Muscle of leg (tissue), 11 donors: ENCODE data around the gene EHHADH. TPM values are rescaled to one million over a fixed set of nuclear protein-coding genes. Genes with fewer than 3 reads are reported as not detected.

Experiments
- DNase-seq: peaks from one replicate; pipeline ENCODE4 v3.0.0; 2013
- H3K27ac ChIP-seq: one replicate; pipeline ENCODE4 v1.5.1; 2013; ENCODE audit warnings: mild to moderate bottlenecking, low read length, control low read depth
- H3K27me3 ChIP-seq: one replicate; pipeline ENCODE4 v1.6.1; 2013; ENCODE audit warnings: low read length; ENCODE audit not compliant: control insufficient read depth, insufficient read depth
- H3K36me3 ChIP-seq: one replicate; pipeline ENCODE4 v1.6.1; 2013; ENCODE audit warnings: low read length; ENCODE audit not compliant: control insufficient read depth, insufficient read depth
- H3K4me1 ChIP-seq: one replicate; pipeline ENCODE4 v1.6.1; 2013; ENCODE audit warnings: low read length; ENCODE audit not compliant: control insufficient read depth, insufficient read depth
- H3K4me3 ChIP-seq: one replicate; pipeline ENCODE4 v1.5.1; 2013; ENCODE audit warnings: low read length, control low read depth
- H3K9me3 ChIP-seq: replicated peaks from 2 replicates; pipeline ENCODE4 v1.6.1; 2013; ENCODE audit warnings: low read depth, low read length; ENCODE audit not compliant: control insufficient read depth
- WGBS: methylation state at CpG from one replicate; pipeline ENCODE4 v1.1.5; 2013; ENCODE audit warnings: missing lambda C conversion rate; ENCODE audit not compliant: insufficient coverage; 5-methylcytosine and 5-hydroxymethylcytosine counted together
- polyA plus RNA-seq, 8 donors: library from polyadenylated mRNA; unstranded; fragments of 120-200 nt; gene quantifications; one replicate each; pipeline versions ENCODE4 v1.2.1 to v1.2.3, GENCODE V29; 2013; ENCODE audit warnings: inconsistent platforms in 1 of 8, low replicate concordance in 1 of 8; ENCODE audit not compliant: insufficient read length in 8 of 8, insufficient read depth in 1 of 8
- total RNA-seq: library from RNA; stranded (reverse); fragments of 120-200 nt; gene quantifications from one replicate; pipeline ENCODE4 v1.2.4, GENCODE V29; 2013

The EHHADH gene
- total and polyA plus RNA-seq, 9 donors, result 2.1 to 5.0 (median 2.8) TPM

DNA sequence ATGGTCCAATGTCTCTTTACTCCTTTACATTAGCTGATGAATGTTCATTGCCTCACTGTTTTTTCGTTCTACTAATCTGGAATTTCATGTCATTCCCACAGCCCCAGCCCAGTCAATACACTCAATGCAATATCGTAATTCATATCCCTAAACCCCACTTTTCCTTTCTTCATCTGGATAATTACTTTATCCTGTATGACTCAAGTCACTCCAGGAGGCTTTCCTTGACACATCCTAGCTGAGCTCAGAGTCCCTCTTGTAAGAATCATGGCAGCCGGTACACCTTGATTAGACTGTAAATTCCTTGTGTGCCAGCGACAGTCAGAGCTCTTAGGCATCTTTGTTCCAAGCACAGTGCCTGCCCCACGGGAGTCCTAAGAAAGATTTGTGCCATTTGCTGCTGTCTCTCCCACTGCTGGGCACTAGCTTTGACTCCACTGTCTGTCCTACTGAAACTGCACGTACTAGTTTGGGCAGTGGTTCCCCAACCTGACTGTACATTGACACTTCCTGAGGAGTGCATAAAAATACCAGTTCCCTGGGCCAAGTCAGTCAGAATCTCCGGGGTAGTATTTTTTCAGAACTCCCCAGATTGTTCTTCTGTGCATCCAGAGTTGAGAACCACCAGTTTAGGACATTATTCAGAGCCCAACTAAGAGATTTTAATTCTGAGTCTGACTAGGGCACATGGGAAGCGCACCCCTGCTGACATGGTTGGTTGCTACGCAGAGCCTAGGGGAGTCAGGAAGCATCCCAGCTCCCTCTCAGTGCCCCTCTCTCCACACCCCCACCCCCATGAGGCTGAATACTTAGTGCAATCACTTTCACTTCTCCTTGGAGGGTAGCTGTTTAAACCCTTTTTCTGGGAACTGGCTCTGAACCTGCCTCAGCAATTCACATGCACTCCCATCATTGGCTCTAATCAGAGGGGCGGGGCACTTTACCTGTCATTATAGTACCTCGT is 81.5 kb downstream of the EHHADH start:
- peak; percentile 30 for DNase-seq
- no peaks in the 10 kb centered on the region for H3K27me3 ChIP-seq
- H3K36me3 ChIP-seq, result no peaks in the 10 kb centered on the region
- H3K4me1 ChIP-seq, result peaks cover 8% of the 10 kb centered on the region
- no peak overlapping the region for H3K4me3 ChIP-seq
- WGBS, result 61% methylated on average over 9 of the region's 11 CpGs
- H3K9me3 ChIP-seq, result no peaks in the 10 kb centered on the region
- no peak overlapping the region for H3K27ac ChIP-seq

GRCh38 chr3:185164428-185165217 is 89.2 kb downstream of the EHHADH start:
- no peak for DNase-seq
- no peak overlapping the region for H3K27ac ChIP-seq
- H3K27me3 ChIP-seq, result no peaks in the 10 kb centered on the region
- H3K4me1 ChIP-seq, result no peaks in the 10 kb centered on the region
- H3K9me3 ChIP-seq, result no peaks in the 10 kb centered on the region
- no peak overlapping the region for H3K4me3 ChIP-seq
- no peaks in the 10 kb centered on the region for H3K36me3 ChIP-seq
- no CpG with 5 or more reads among the region's 6 CpGs for WGBS

DNA sequence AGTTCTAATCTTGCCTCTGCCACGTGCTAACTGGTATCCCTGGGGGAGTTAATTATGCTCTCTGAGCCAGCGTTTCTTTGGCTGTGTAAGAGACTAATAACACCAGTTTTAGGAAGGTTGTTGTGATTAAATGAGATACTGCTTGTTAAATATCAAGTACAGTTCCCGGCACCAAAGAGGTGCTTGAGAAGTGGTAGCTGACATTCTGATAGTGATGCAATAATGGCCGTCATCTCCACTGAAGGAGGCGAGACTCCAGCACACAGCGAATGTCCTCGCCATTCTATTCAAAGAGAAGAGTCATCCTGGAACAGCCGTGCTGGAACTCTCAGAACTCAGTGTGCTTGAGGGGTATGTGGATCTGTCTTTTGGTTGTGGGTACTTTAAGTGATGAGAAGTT is 91.2 kb downstream of the EHHADH start:
- WGBS, result 79% methylated on average over 8 of the region's 8 CpGs
- Histone ChIP-seq H3K9me3 (no peaks in the 10 kb centered on the region), H3K4me3 (no peak overlapping the region), H3K36me3 (no peaks in the 10 kb centered on the region), H3K27ac (no peak overlapping the region), H3K27me3 (peaks cover 1% of the 10 kb centered on the region), H3K4me1 (no peaks in the 10 kb centered on the region)
- DNase-seq, result no peak

GRCh38 chr3:185161761-185162160 is 92.1 kb downstream of the EHHADH start:
- Histone ChIP-seq H3K27me3 (peaks cover 5% of the 10 kb centered on the region), H3K4me3 (no peak overlapping the region), H3K27ac (no peak overlapping the region), H3K9me3 (no peaks in the 10 kb centered on the region), H3K4me1 (no peaks in the 10 kb centered on the region), H3K36me3 (no peaks in the 10 kb centered on the region)
- DNase-seq, result no peak
- WGBS, result 70% methylated on average over 3 of the region's 5 CpGs

DNA sequence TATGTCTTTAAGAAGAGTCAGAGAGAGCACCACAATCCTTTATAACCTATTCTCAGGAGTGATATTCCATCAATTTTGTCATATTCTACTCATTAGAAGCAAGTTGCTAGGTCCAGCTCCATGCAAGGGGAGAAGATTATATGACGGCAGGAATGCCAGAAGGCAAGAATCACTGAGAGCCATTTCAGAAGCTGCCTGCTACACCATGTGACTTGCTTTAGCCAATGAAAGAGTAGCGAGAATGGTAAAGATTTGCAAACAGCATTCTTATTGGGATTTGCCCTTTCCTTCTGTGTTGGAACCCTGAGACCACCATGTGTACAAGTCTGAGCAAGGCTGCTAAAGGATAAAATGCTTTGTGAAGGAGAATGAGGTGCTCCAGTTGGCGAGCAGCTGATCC is 96.5 kb downstream of the EHHADH start:
- Histone ChIP-seq H3K9me3 (no peaks in the 10 kb centered on the region), H3K4me1 (peaks cover 9% of the 10 kb centered on the region), H3K27ac (no peak overlapping the region), H3K27me3 (peaks cover 7% of the 10 kb centered on the region), H3K36me3 (no peaks in the 10 kb centered on the region), H3K4me3 (no peak overlapping the region)
- no peak for DNase-seq
- WGBS, result 76% methylated on average over 3 of the region's 3 CpGs

- DNase-seq, result no peak
- peaks cover 7% of the 10 kb centered on the region for H3K27me3 ChIP-seq
- 100% methylated on average over 1 of the region's 5 CpGs for WGBS
- peaks cover 12% of the 10 kb centered on the region for H3K4me1 ChIP-seq
- no peaks in the 10 kb centered on the region for H3K36me3 ChIP-seq
- H3K9me3 ChIP-seq, result no peaks in the 10 kb centered on the region
- H3K4me3 ChIP-seq, result no peak overlapping the region
- no peak overlapping the region for H3K27ac ChIP-seq
Observed at GRCh38 chr3:185155678-185156077, 98.2 kb downstream of the EHHADH start.

GRCh38 chr3:185153861-185154629 is 99.8 kb downstream of the EHHADH start:
- peak; percentile 41 for DNase-seq
- Histone ChIP-seq H3K27me3 (peaks cover 7% of the 10 kb centered on the region), H3K27ac (peak overlapping the region; percentile 29), H3K4me1 (peaks cover 12% of the 10 kb centered on the region), H3K9me3 (no peaks in the 10 kb centered on the region), H3K36me3 (no peaks in the 10 kb centered on the region), H3K4me3 (no peak overlapping the region)
- 46% methylated on average over 16 of the region's 16 CpGs for WGBS

GRCh38 chr3:185153171-185153771 is 100.6 kb downstream of the EHHADH start:
- H3K27ac ChIP-seq, result peak overlapping the region; percentile 62

DNA sequence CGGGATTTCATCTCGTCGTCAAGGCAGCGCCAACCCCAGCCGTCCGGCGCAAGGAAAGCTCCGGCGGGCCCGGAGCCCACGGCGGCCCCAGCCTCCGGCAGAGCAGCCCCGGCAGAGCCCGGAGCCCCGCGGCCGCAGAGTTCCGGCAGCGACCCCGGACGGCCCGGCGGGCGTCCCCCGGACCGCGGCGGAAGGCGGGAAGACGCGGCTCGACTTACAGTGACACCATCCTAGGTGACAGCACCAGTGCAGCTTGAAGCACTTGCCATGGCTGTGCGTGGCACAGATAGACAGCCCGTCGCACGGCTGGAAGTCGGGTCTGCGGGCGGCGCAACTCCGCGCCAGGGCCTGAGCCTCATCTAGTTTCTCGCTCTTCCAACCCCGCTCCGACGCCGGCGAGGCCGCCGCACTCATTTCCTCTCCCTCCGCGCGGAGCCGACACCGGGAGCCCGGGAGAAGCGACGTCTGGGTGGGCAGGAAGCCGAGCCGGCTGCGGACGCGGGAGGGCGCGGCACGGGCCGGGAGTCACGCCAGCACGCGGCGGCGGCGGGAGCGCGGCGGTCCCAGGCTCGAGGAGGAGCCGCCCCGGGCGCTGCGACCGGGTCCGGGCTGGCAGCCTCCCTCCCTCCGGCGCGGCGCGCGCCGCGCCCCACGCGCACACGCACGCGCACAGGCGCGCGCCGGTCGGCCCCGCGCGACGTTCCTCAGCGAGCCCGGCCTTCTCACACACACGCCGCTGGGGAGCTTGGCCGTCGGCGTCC is 101.3 kb downstream of the EHHADH start, which contains the start of gene C3orf70:
C3orf70 (minus strand) TSS at position 651 of the 761 bp plus-strand sequence; CDS start at position 414, 237 bp downstream.
- H3K27me3 ChIP-seq, result peaks cover 5% of the 10 kb centered on the region

More at GRCh38 chr3:185153171-185153771, 100.6 kb downstream of the EHHADH start:
- Histone ChIP-seq H3K4me3 (peak overlapping the region; percentile 67), H3K36me3 (no peaks in the 10 kb centered on the region), H3K27me3 (peaks cover 7% of the 10 kb centered on the region), H3K4me1 (peaks cover 12% of the 10 kb centered on the region), H3K9me3 (no peaks in the 10 kb centered on the region)
- WGBS, result 0% methylated on average over 33 of the region's 53 CpGs
- DNase-seq, result peak; percentile 51

More for the DNA sequence above, 101.3 kb downstream of the EHHADH start, which contains the start of gene C3orf70:
- H3K4me1 ChIP-seq, result peaks cover 12% of the 10 kb centered on the region
- DNase-seq, result peak; percentile 85
- whole genome bisulfite sequencing, result under 1% methylated on average over 113 of the region's 113 CpGs
- H3K27ac ChIP-seq, result peak within 1 kb of the TSS; percentile 86
- H3K36me3 ChIP-seq, result no peaks in the 10 kb centered on the region
- peak within 1 kb of the TSS; percentile 78 for H3K4me3 ChIP-seq
- H3K9me3 ChIP-seq, result no peaks in the 10 kb centered on the region
